GM12891 (cell line): ENCODE results near the gene VGF.

Experiments used
- POLR2A ChIP-seq: IDR thresholded peaks from 2 replicates; pipeline ENCODE4 v1.6.1; 2011; ENCODE audit warnings: low read depth, low read length, control low read depth
- POLR2AphosphoS5 ChIP-seq: IDR thresholded peaks from 2 replicates; pipeline ENCODE4 v1.6.1; 2011; ENCODE audit warnings: low read depth, low read length, control low read depth
- POU2F2 ChIP-seq: IDR thresholded peaks from 2 replicates; pipeline ENCODE4 v1.6.1; 2011; ENCODE audit warnings: low read depth, mild to moderate bottlenecking, control low read depth, low read length, moderate library complexity
- SPI1 ChIP-seq: IDR thresholded peaks from 2 replicates; pipeline ENCODE4 v1.6.1; 2011; ENCODE audit warnings: low read depth, low read length, control low read depth
- TAF1 ChIP-seq: IDR thresholded peaks from 2 replicates; pipeline ENCODE4 v1.6.1; 2011; ENCODE audit warnings: low read depth, low read length, control low read depth

DNA sequence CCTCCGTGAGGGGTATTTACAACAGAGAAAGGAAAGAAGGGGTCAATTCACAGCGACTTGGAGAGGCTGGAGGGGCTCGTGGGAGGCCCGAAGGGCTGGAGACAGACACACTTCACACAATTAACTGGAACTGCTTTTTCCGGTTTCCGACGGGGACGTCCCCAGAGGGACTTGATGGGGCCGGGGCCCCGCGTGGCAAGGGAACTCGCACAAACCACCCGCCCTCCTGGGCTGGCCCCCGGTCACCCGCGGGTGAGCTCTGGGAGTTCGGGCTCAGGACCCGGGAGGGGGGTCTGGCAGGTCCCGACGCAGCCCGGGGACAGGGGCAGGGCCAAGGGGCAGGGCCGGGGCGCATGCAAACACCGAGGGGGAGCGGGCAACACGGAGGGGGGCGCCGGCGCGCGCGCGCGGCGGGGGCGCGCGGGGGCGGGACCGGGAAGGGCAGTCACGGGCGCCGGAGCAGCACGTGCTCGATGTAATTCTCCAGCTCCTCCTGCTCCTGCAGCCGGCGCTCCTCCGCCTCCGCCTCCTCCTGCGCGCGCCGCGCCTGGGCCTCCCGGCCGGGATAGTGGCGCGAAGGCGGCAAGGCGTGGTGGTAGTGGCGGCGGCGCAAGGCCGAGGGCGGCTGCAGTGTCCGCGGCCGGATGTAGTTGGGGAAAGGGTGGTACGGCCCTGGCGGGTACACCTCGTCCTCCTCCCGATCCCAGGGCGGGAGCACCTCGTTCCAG is 2.7 kb downstream of the VGF start:
- no peak for TF ChIP-seq TAF1
- no peak for TF ChIP-seq POLR2A
- no peak for TF ChIP-seq POLR2AphosphoS5
- TF ChIP-seq POU2F2, result no peak
- TF ChIP-seq SPI1, result no peak
